Natural killer cell treated with Interleukin-12 subunit alpha and Interleukin-12 subunit beta and Interleukin-15 and Interleukin-18, amount 100 ng/mL, for 72 hours (primary cell): ENCODE data around the gene TXNL1. TPM values are rescaled to one million over a fixed set of nuclear protein-coding genes. Genes with fewer than 3 reads are reported as not detected.
A peak's percentile ranks its signal among the peaks of the same experiment; 100 is the strongest.

Experiments
- ATAC-seq, 2 donors: fragments of 150-1000 bp; cut with Tn5 transposase in 1 of 2; sonication (Bioruptor Pico), chemical (Tn5 transposase) in 1 of 2; 2 replicates each; pipeline ENCODE4 v1.10.0; 2021
- DNase-seq: peaks from one replicate; pipeline ENCODE4 v3.0.0; 2022; ENCODE audit warnings: low spot score
- H3K27ac Mint-ChIP-seq, 2 donors: 1 replicate in 1 of 2; 2 replicates in 1 of 2; pipeline ENCODE4 v1.8.0; 2022; ENCODE audit warnings: mixed read lengths in 2 of 2, mild to moderate bottlenecking in 1 of 2, moderate library complexity in 1 of 2
- H3K27me3 Mint-ChIP-seq, 2 donors: 1 replicate in 1 of 2; 2 replicates in 1 of 2; pipeline ENCODE4 v1.8.0; 2022; ENCODE audit warnings: mixed read lengths in 2 of 2
- H3K36me3 Mint-ChIP-seq: one replicate; pipeline ENCODE4 v1.8.0; 2022; ENCODE audit warnings: mixed read lengths
- H3K4me1 Mint-ChIP-seq, 2 donors: 1 replicate in 1 of 2; 2 replicates in 1 of 2; pipeline ENCODE4 v1.8.0; 2022; ENCODE audit warnings: low read depth in 2 of 2, mixed read lengths in 2 of 2, mild to moderate bottlenecking in 1 of 2
- H3K4me3 Mint-ChIP-seq: one replicate; pipeline ENCODE4 v1.8.0; 2022; ENCODE audit warnings: mixed read lengths
- H3K9me3 Mint-ChIP-seq: 2 replicates; pipeline ENCODE4 v1.8.0; 2022; ENCODE audit warnings: mixed read lengths
- total RNA-seq, 2 donors: library from RNA; stranded (reverse); gene quantifications; one replicate each; pipeline ENCODE4 v1.2.3, GENCODE V29; 2022

TXNL1 gene
- total RNA-seq, 2 donors from 2014 or later: 50.3 to 60.5 TPM

DNA sequence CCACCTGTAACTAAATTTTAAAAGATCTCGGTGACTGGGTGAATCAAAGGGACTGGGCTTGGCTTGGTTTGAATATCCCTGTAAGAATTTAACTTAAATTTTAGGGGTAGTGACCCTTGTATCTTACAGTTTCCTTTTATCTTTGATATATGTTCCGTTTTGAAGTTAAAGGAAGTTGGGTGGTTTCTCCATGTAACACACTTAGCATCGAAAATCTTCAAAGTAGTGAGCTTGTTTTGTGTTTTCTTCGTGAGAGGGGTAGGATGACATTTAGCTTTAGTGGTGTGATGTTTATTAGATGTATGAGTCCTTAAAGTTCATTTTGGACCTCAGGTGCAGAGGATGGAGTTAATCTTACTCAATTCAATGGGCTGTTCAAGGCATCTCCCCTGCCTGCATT is 14.4 kb upstream of the TXNL1 start:
- ATAC-seq: no peak
- peaks cover 5% of the 10 kb centered on the region for H3K9me3 Mint-ChIP-seq

GRCh38 chr18:56651771-56652092 is 13.3 kb upstream of the TXNL1 start:
- Mint-ChIP-seq H3K4me3 (peak overlapping the region; percentile 97), H3K36me3 (peaks cover 5% of the 10 kb centered on the region), H3K27me3 (no peaks in the 10 kb centered on the region), H3K9me3 (peaks cover 5% of the 10 kb centered on the region), H3K27ac (peak overlapping the region; percentile 93 to 95), H3K4me1 (peaks cover 54 to 62% of the 10 kb centered on the region in 2 donors)
- ATAC-seq (no peak), DNase-seq (no peak)

More for the DNA sequence above, 14.4 kb upstream of the TXNL1 start:
- Mint-ChIP-seq H3K36me3 (peaks cover 5% of the 10 kb centered on the region), H3K27ac (peak overlapping the region; percentile 14 to 93), H3K4me3 (peak overlapping the region; percentile 82), H3K27me3 (no peaks in the 10 kb centered on the region), H3K4me1 (peaks cover 46 to 51% of the 10 kb centered on the region in 2 donors)
- DNase-seq: no peak

GRCh38 chr18:56650944-56651770 is 12.8 kb upstream of the TXNL1 start, which contains the start of gene WDR7:
Gene WDR7, plus strand, starts transcription at chr18:56651359. Its CDS starts 21,157 bp downstream, at chr18:56672516.
- H3K9me3 Mint-ChIP-seq: peaks cover 5% of the 10 kb centered on the region
- H3K27me3 Mint-ChIP-seq: no peaks in the 10 kb centered on the region
- peak within 1 kb of the TSS; percentile 93 to 95 for H3K27ac Mint-ChIP-seq
- peaks cover 5% of the 10 kb centered on the region for H3K36me3 Mint-ChIP-seq
- DNase-seq (peak; percentile 97), ATAC-seq (peak; percentile 91 to 95)
- peak within 1 kb of the TSS; percentile 97 for H3K4me3 Mint-ChIP-seq
- H3K4me1 Mint-ChIP-seq: peaks cover 57 to 66% of the 10 kb centered on the region in 2 donors

GRCh38 chr18:56649996-56650395 is 11.6 kb upstream of the TXNL1 start:
- peak overlapping the region; percentile 5 for H3K4me3 Mint-ChIP-seq
- no peaks in the 10 kb centered on the region for H3K27me3 Mint-ChIP-seq
- peaks cover 5% of the 10 kb centered on the region for H3K36me3 Mint-ChIP-seq
- H3K4me1 Mint-ChIP-seq: peaks cover 56 to 67% of the 10 kb centered on the region in 2 donors
- DNase-seq: no peak
- ATAC-seq: no peak
- peaks cover 5% of the 10 kb centered on the region for H3K9me3 Mint-ChIP-seq
- peak overlapping the region; percentile 34 to 93 for H3K27ac Mint-ChIP-seq

- ATAC-seq (peak in 1 of 2 donors; percentile 21), DNase-seq (no peak)
- Mint-ChIP-seq H3K36me3 (peaks cover 5% of the 10 kb centered on the region), H3K9me3 (peaks cover 5% of the 10 kb centered on the region), H3K27ac (peak overlapping the region; percentile 83 to 87), H3K4me3 (peak overlapping the region; percentile 71), H3K27me3 (no peaks in the 10 kb centered on the region), H3K4me1 (peaks cover 46 to 55% of the 10 kb centered on the region in 2 donors)
Observed at GRCh38 chr18:56647951-56648893, 9.8 kb upstream of the TXNL1 start.

GRCh38 chr18:56647071-56647470 is 8.7 kb upstream of the TXNL1 start:
- Mint-ChIP-seq H3K4me3 (peak overlapping the region; percentile 72), H3K9me3 (peaks cover 5% of the 10 kb centered on the region), H3K27ac (peak overlapping the region; percentile 83 to 87), H3K27me3 (no peaks in the 10 kb centered on the region), H3K4me1 (peaks cover 40 to 45% of the 10 kb centered on the region in 2 donors), H3K36me3 (peaks cover 5% of the 10 kb centered on the region)
- DNase-seq: no peak
- ATAC-seq: peak in 1 of 2 donors; percentile 61

DNA sequence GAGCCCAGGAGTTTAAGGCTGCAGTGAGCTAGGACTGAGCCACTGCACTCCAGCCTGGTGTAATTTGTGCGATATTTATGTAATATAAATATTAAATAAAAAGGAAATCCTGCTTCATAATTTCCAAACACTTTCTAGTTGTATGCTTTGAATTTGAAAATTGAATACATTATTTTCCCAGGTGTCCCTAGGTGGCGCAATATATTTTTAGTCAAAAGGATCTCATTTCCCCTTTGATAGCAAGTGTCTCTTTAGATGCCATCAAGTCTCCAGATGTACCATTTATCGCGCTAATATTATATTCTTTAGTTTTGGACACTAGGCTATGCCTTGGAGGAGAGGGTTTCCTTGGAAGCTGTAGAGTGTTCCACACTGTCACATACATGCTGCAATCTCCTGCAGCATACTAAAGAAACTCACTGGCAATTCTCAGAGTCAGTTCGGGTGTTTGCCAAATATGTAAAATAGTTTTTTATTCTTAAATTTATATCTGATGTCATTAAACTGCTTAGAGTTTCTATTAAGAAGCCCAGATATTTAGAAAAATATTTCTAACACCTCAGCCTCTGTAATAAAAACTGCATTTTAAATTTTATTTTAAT is 7.1 kb upstream of the TXNL1 start:
- no peak overlapping the region for H3K27ac Mint-ChIP-seq
- peaks cover 28 to 34% of the 10 kb centered on the region in 2 donors for H3K4me1 Mint-ChIP-seq
- H3K36me3 Mint-ChIP-seq: no peaks in the 10 kb centered on the region
- H3K9me3 Mint-ChIP-seq: no peaks in the 10 kb centered on the region
- DNase-seq (no peak), ATAC-seq (no peak)
- no peak overlapping the region for H3K4me3 Mint-ChIP-seq
- no peaks in the 10 kb centered on the region for H3K27me3 Mint-ChIP-seq

DNA sequence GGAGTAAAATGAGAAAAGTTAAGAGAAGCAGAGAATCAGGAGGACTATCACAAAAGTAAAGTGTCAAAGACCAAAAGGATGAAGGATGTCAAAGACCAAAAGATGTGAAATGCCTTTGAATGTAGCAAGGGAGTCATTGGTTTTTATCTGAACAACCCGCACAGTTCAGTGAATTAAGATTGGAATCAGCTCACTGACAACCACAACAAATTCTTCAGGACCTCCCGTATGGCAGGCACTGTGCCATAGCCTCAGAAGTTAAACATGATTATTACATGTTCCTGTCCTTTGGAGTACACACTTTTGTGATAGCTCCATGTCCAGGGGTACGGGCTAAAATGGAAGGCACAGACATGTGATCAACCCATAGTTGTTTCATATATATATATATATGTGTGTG is 5.0 kb upstream of the TXNL1 start:
- peaks cover 27 to 34% of the 10 kb centered on the region in 2 donors for H3K4me1 Mint-ChIP-seq
- peaks cover 11% of the 10 kb centered on the region for H3K36me3 Mint-ChIP-seq
- H3K4me3 Mint-ChIP-seq: no peak overlapping the region
- H3K9me3 Mint-ChIP-seq: peaks cover 3% of the 10 kb centered on the region
- H3K27me3 Mint-ChIP-seq: no peaks in the 10 kb centered on the region
- no peak for DNase-seq
- no peak for ATAC-seq
- no peak overlapping the region for H3K27ac Mint-ChIP-seq

DNA sequence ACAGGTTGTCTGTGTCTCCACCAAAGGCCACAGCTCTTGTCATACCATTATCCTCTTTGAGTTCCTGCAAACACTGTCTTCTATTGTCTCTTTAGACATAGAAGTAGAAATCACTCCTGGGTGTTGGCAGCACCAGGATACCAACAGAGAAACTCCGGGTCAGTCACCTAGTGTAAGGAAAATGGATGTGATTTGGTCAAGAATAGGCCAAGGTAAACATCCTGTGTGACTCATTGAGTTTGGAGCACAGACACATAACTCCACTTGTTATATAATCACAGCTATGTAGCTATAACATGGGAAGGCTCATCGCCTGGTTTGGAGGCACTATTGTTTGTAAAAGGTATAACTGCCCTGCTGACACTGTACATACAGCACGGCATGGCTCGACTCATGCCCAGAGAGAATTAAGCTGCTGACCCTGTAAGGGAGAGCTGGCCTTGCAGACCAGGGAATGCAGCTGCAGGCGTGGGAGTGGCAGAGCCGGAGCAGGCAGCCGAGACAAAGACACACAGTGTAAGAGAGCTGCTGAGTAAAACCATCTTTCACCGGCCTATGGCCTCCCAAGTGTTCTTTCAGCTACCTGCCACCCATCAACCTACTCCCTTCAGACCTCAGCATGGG is 3.4 kb upstream of the TXNL1 start:
- Mint-ChIP-seq H3K27ac (no peak overlapping the region), H3K9me3 (peaks cover 3% of the 10 kb centered on the region), H3K36me3 (peaks cover 22% of the 10 kb centered on the region), H3K27me3 (no peaks in the 10 kb centered on the region), H3K4me3 (no peak overlapping the region), H3K4me1 (peaks cover 26 to 28% of the 10 kb centered on the region in 2 donors)
- ATAC-seq (no peak), DNase-seq (no peak)

DNA sequence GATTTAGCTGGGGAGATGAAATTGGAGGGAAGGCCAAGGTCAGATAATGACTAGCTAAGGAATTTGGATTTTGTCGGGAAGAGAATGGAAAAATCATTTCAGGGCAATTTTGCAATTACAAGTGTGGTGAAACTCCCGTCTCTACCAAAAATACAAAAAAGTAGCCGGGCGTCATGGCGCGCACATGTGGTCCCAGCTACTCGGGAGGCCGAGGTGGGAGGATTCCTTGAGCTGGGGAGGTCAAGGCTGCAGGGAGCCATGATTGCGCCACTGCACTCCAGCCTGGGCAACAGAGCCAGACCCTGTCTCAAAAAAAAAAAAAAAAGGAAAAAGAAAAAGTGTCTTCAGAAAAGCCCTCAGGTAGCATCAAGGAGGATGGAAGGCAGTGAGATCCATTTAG is 1.2 kb upstream of the TXNL1 start:
- H3K36me3 Mint-ChIP-seq: peaks cover 22% of the 10 kb centered on the region
- H3K4me1 Mint-ChIP-seq: peaks cover 22 to 29% of the 10 kb centered on the region in 2 donors
- H3K9me3 Mint-ChIP-seq: peaks cover 3% of the 10 kb centered on the region
- no peaks in the 10 kb centered on the region for H3K27me3 Mint-ChIP-seq
- peak overlapping the region; percentile 99 for H3K27ac Mint-ChIP-seq
- ATAC-seq (no peak), DNase-seq (no peak)
- peak overlapping the region; percentile 96 for H3K4me3 Mint-ChIP-seq

GRCh38 chr18:56639104-56639381 is 651 bp upstream of the TXNL1 start:
- DNase-seq (no peak), ATAC-seq (no peak)
- H3K36me3 Mint-ChIP-seq: peaks cover 22% of the 10 kb centered on the region
- H3K9me3 Mint-ChIP-seq: peaks cover 3% of the 10 kb centered on the region
- H3K27ac Mint-ChIP-seq: peak overlapping the region; percentile 99
- no peaks in the 10 kb centered on the region for H3K27me3 Mint-ChIP-seq
- H3K4me1 Mint-ChIP-seq: peaks cover 22 to 31% of the 10 kb centered on the region in 2 donors
- peak overlapping the region; percentile 96 for H3K4me3 Mint-ChIP-seq

DNA sequence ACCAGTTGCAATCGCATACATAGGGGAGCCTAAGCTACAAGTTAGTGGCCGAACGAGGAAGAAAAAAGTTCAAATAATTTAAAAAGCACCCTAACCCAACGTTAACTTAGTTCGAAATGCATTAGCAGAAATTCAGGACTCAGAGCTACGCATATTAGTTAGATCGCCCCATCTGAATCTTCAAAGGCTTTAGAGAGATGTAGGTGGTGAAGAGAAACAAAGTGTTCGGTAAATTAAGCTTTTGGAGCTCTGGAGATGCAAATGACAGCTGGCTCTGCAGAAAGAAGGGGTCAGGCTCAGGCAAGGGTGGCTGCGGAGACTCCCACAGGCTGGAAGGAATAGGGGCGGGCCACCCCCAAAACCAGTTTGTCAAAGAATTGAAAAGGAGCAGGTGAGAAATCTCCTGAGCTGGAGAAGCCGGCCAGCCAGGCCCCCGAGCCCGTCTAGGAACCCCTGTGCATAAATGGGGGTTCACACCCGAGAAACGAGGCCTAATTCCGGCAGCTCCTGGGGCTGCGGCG is 621 bp downstream of the TXNL1 start:
- Mint-ChIP-seq H3K27ac (peak overlapping the region; percentile 99), H3K9me3 (peaks cover 3% of the 10 kb centered on the region), H3K4me1 (peaks cover 22 to 31% of the 10 kb centered on the region in 2 donors), H3K36me3 (peaks cover 22% of the 10 kb centered on the region), H3K4me3 (peak overlapping the region; percentile 96), H3K27me3 (no peaks in the 10 kb centered on the region)
- DNase-seq (no peak), ATAC-seq (no peak)

GRCh38 chr18:56637176-56637575 is 1.2 kb downstream of the TXNL1 start:
- ATAC-seq (no peak), DNase-seq (no peak)
- H3K27ac Mint-ChIP-seq: peak overlapping the region; percentile 99
- no peaks in the 10 kb centered on the region for H3K27me3 Mint-ChIP-seq
- H3K4me3 Mint-ChIP-seq: peak overlapping the region; percentile 96
- H3K36me3 Mint-ChIP-seq: peaks cover 22% of the 10 kb centered on the region
- H3K4me1 Mint-ChIP-seq: peaks cover 22 to 35% of the 10 kb centered on the region in 2 donors
- peaks cover 3% of the 10 kb centered on the region for H3K9me3 Mint-ChIP-seq
